ENCODE data around the gene OGT.
"Not testable (repeated sequence)": the region's sequence is repeated elsewhere in the genome, so short reads cannot be mapped to it uniquely, and the experiment has no call there.

Gene OGT

GRCh38 chrX:71540801-71541200 is 7.9 kb downstream of the OGT start:
- DNase-seq (ENCODE audit: low spot score) = no peak

- DNase-seq (ENCODE audit: low spot score) = no peak
Observed at GRCh38 chrX:71541210-71542022, 8.5 kb downstream of the OGT start.

GRCh38 chrX:71542411-71542810 is 9.5 kb downstream of the OGT start:
- no peak for DNase-seq (ENCODE audit: low spot score)

- no peak for DNase-seq (ENCODE audit: low spot score)
Observed at GRCh38 chrX:71542825-71543224, 9.9 kb downstream of the OGT start.

- DNase-seq (ENCODE audit: low spot score) = no peak
Observed at GRCh38 chrX:71543316-71543715, 10.4 kb downstream of the OGT start.

GRCh38 chrX:71545364-71545763 is 12.5 kb downstream of the OGT start:
- no peak for DNase-seq (ENCODE audit: low spot score)

- DNase-seq (ENCODE audit: low spot score) = no peak
Observed at GRCh38 chrX:71546879-71547278, 14.0 kb downstream of the OGT start.

- no peak for DNase-seq (ENCODE audit: low spot score)
Observed at GRCh38 chrX:71547339-71547738, 14.4 kb downstream of the OGT start.

- DNase-seq (ENCODE audit: low spot score) = no peak
Observed at GRCh38 chrX:71549986-71550385, 17.1 kb downstream of the OGT start.

GRCh38 chrX:71550578-71550977 is 17.7 kb downstream of the OGT start:
- DNase-seq (ENCODE audit: low spot score) = no peak

- no peak for DNase-seq (ENCODE audit: low spot score)
Observed at GRCh38 chrX:71556036-71556435, 23.1 kb downstream of the OGT start.

- DNase-seq (ENCODE audit: low spot score) = no peak
Observed at GRCh38 chrX:71558920-71559319, 26.0 kb downstream of the OGT start.

GRCh38 chrX:71559773-71560172 is 26.9 kb downstream of the OGT start:
- DNase-seq (ENCODE audit: low spot score) = not testable (repeated sequence)

- DNase-seq (ENCODE audit: low spot score) = no peak
Observed at GRCh38 chrX:71563921-71564320, 31.0 kb downstream of the OGT start.

- DNase-seq (ENCODE audit: low spot score) = no peak
Observed at GRCh38 chrX:71565474-71566041, 32.7 kb downstream of the OGT start.

- not testable (repeated sequence) for DNase-seq (ENCODE audit: low spot score)
Observed at GRCh38 chrX:71571390-71571789, 38.5 kb downstream of the OGT start.

GRCh38 chrX:71573590-71573989 is 40.7 kb downstream of the OGT start:
- no peak for DNase-seq (ENCODE audit: low spot score)

- DNase-seq (ENCODE audit: low spot score) = no peak
Observed at GRCh38 chrX:71577682-71578081, 44.8 kb downstream of the OGT start.

GRCh38 chrX:71578253-71579135 is 45.6 kb downstream of the OGT start, which contains the start of gene GCNA:
GCNA (plus strand) TSS chrX:71578437; CDS start chrX:71580822, 2,385 bp downstream.
- DNase-seq (ENCODE audit: low spot score) = no peak

- DNase-seq (ENCODE audit: low spot score) = no peak
Observed at GRCh38 chrX:71579136-71579989, 46.5 kb downstream of the OGT start.

GRCh38 chrX:71579990-71580380 is 47.1 kb downstream of the OGT start:
- no peak for DNase-seq (ENCODE audit: low spot score)

- no peak for DNase-seq (ENCODE audit: low spot score)
Observed at GRCh38 chrX:71581210-71581609, 48.3 kb downstream of the OGT start.

Data from globus pallidus (tissue), 1 donor.